ENCODE measurements around the gene TSFM. TPM values are rescaled to one million over a fixed set of nuclear protein-coding genes. Genes with fewer than 3 reads are reported as not detected.

TSFM gene
- polyA plus RNA-seq, 3 donors, result 4.5 to 22.6 (median 21.8) TPM

GRCh38 chr12:57738661-57739237, 43.8 kb upstream of the TSFM start, which contains the start of gene AGAP2:
AGAP2 (minus strand) TSS chr12:57738742; CDS start chr12:57738246, 496 bp downstream.
- peaks cover 13 to 23% of the 10 kb centered on the region in 2 donors for H3K36me3 ChIP-seq (replicated peaks in 1 of 2; ENCODE audit: control insufficient read depth in 1 of 2, insufficient read depth in 2 of 2, low read length in 2 of 2)
- H3K27me3 ChIP-seq (ENCODE audit: control insufficient read depth in 2 of 2, insufficient read depth in 2 of 2, low read length in 2 of 2), result no peaks in the 10 kb centered on the region
- Mint-ChIP-seq H3K4me1 (peaks cover 35% of the 10 kb centered on the region), H3K4me3 (no peak within 1 kb of the TSS), H3K27ac (peak within 1 kb of the TSS in 1 of 7 donors; percentile 62), H3K27me3 (ENCODE audit: low read depth in 3 of 3) (no peaks in the 10 kb centered on the region), H3K9me3 (no peaks in the 10 kb centered on the region), H3K36me3 (peaks cover 19 to 26% of the 10 kb centered on the region in 2 donors)
- peaks cover 26% of the 10 kb centered on the region for H3K79me2 ChIP-seq (ENCODE audit: insufficient read depth, low read length)
- intact Hi-C loops (cut with micrococcal nuclease), result no loop called here
- no peaks in the 10 kb centered on the region for H4K20me1 ChIP-seq (ENCODE audit: insufficient read depth, low read length)
- H3K27ac ChIP-seq (ENCODE audit: low read depth in 1 of 2, low read length in 2 of 2), result no peak within 1 kb of the TSS
- DNase-seq, result no peak
- no peak within 1 kb of the TSS for H3K4me3 ChIP-seq (replicated peaks in 1 of 3; ENCODE audit: low read depth in 2 of 3, low read length in 3 of 3)
- TF ChIP-seq, protein P1, sequence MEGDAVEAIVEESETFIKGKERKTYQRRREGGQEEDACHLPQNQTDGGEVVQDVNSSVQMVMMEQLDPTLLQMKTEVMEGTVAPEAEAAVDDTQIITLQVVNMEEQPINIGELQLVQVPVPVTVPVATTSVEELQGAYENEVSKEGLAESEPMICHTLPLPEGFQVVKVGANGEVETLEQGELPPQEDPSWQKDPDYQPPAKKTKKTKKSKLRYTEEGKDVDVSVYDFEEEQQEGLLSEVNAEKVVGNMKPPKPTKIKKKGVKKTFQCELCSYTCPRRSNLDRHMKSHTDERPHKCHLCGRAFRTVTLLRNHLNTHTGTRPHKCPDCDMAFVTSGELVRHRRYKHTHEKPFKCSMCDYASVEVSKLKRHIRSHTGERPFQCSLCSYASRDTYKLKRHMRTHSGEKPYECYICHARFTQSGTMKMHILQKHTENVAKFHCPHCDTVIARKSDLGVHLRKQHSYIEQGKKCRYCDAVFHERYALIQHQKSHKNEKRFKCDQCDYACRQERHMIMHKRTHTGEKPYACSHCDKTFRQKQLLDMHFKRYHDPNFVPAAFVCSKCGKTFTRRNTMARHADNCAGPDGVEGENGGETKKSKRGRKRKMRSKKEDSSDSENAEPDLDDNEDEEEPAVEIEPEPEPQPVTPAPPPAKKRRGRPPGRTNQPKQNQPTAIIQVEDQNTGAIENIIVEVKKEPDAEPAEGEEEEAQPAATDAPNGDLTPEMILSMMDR (IDR thresholded peaks at IDR 0.05), result no peak
- H3K4me1 ChIP-seq (ENCODE audit: control insufficient read depth in 1 of 2, insufficient read depth in 2 of 2, low read length in 2 of 2), result peaks cover 25 to 29% of the 10 kb centered on the region in 2 donors
- no peak within 1 kb of the TSS for H3K4me2 ChIP-seq (replicated peaks; ENCODE audit: extremely low read depth, low read length, poor library complexity, severe bottlenecking)
- H3K9ac ChIP-seq (ENCODE audit: insufficient read depth, low read length, poor library complexity, severe bottlenecking), result no peak within 1 kb of the TSS
- 80% methylated on average over 13 of the region's 36 CpGs for WGBS (ENCODE audit: insufficient coverage)
- no peaks in the 10 kb centered on the region for H3K9me3 ChIP-seq (replicated peaks in 1 of 2; ENCODE audit: control insufficient read depth in 1 of 2, insufficient read depth in 1 of 2, low read length in 2 of 2)
- no peak within 1 kb of the TSS for H2AFZ ChIP-seq (ENCODE audit: insufficient read depth, low read depth, low read length, poor library complexity, severe bottlenecking)

- H3K79me2 ChIP-seq (ENCODE audit: insufficient read depth, low read length), result peaks cover 26% of the 10 kb centered on the region
- H3K4me1 Mint-ChIP-seq, result peaks cover 41% of the 10 kb centered on the region
- peaks cover 13 to 20% of the 10 kb centered on the region in 2 donors for H3K36me3 Mint-ChIP-seq
- peaks cover 32 to 35% of the 10 kb centered on the region in 2 donors for H3K4me1 ChIP-seq (ENCODE audit: control insufficient read depth in 1 of 2, insufficient read depth in 2 of 2, low read length in 2 of 2)
- intact Hi-C loops (cut with micrococcal nuclease), result no loop called here
- no peaks in the 10 kb centered on the region for H3K9me3 ChIP-seq (replicated peaks in 1 of 2; ENCODE audit: control insufficient read depth in 1 of 2, insufficient read depth in 1 of 2, low read length in 2 of 2)
- no CpG with 5 or more reads among the region's 7 CpGs for WGBS (ENCODE audit: insufficient coverage)
- no peaks in the 10 kb centered on the region for H3K27me3 ChIP-seq (ENCODE audit: control insufficient read depth in 2 of 2, insufficient read depth in 2 of 2, low read length in 2 of 2)
- peak overlapping the region in 1 of 7 donors; percentile 62 for H3K27ac Mint-ChIP-seq
- peaks cover 6 to 17% of the 10 kb centered on the region in 2 donors for H3K36me3 ChIP-seq (replicated peaks in 1 of 2; ENCODE audit: control insufficient read depth in 1 of 2, insufficient read depth in 2 of 2, low read length in 2 of 2)
- no peaks in the 10 kb centered on the region for H4K20me1 ChIP-seq (ENCODE audit: insufficient read depth, low read length)
- H3K9me3 Mint-ChIP-seq, result no peaks in the 10 kb centered on the region
- H3K4me2 ChIP-seq (replicated peaks; ENCODE audit: extremely low read depth, low read length, poor library complexity, severe bottlenecking), result no peak overlapping the region
- H3K27ac ChIP-seq (ENCODE audit: low read depth in 1 of 2, low read length in 2 of 2), result no peak overlapping the region
- H3K4me3 Mint-ChIP-seq, result no peak overlapping the region
- no peak overlapping the region for H2AFZ ChIP-seq (ENCODE audit: insufficient read depth, low read depth, low read length, poor library complexity, severe bottlenecking)
- no peak overlapping the region for H3K4me3 ChIP-seq (replicated peaks in 1 of 3; ENCODE audit: low read depth in 2 of 3, low read length in 3 of 3)
- peaks cover 0 to under 1% (median 0%) of the 10 kb centered on the region in 3 donors for H3K27me3 Mint-ChIP-seq (ENCODE audit: low read depth in 3 of 3)
- H3K9ac ChIP-seq (ENCODE audit: insufficient read depth, low read length, poor library complexity, severe bottlenecking), result no peak overlapping the region
- TF ChIP-seq, protein P1 (IDR thresholded peaks at IDR 0.05), result no peak
- no peak for DNase-seq
These were observed 43.2 kb upstream of the TSFM start for GRCh38 chr12:57739387-57739786.

Measured in CD14-positive monocyte (primary cell).